Measurements from ENCODE around the gene MRPL20.
"Not testable (repeated sequence)": the region's sequence is repeated elsewhere in the genome, so short reads cannot be mapped to it uniquely, and the experiment has no call there.

Gene MRPL20

GRCh38 chr1:1425753-1426495 is 18.8 kb upstream of the MRPL20 start:
- DNase-seq: no peak

DNA sequence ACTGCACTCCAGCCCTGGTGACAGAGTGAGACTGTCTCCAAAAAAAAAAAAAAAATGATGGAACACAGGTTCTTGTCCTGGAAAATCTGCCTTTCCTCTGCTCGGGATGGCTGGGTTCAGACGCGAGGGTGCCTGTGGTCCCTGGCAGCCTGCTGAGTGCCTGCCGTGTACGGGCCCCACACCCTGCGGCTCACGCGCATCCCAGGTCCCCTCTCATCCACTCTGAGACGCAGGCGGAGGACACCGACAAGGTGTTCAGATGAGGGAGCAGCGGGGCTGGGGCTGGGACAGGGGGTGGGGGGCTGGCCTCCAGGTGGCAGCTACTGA is 18.3 kb upstream of the MRPL20 start:
- DNase-seq: no peak

GRCh38 chr1:1424707-1425106 is 17.6 kb upstream of the MRPL20 start:
- no peak for DNase-seq

DNA sequence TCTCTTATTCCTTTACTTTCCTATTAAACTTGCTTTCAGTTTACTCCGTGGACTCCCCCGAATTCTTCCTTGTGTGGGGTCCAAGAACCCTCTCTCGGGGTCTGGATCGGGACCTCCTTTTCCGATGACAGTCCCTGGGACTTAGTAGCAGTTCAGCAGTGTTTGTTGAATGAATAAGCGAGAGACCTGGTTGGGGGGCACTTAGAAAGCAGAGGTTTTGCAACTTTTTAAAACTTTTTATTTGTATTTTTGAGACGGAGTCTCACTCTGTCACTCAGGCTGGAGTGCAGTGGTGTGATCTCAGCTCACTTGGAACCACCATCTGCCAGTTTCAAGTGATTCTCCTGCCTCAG is 16.1 kb upstream of the MRPL20 start:
- no peak for DNase-seq

GRCh38 chr1:1422465-1423244 is 15.6 kb upstream of the MRPL20 start:
- no peak for DNase-seq

- DNase-seq: no peak
Measured at GRCh38 chr1:1421907-1422464, 14.9 kb upstream of the MRPL20 start.

GRCh38 chr1:1421147-1421906 is 14.2 kb upstream of the MRPL20 start, which contains the start of gene ANKRD65:
Gene ANKRD65, minus strand, starts transcription at chr1:1421276. Its CDS starts 271 bp downstream, at chr1:1421005.
- DNase-seq: no peak

DNA sequence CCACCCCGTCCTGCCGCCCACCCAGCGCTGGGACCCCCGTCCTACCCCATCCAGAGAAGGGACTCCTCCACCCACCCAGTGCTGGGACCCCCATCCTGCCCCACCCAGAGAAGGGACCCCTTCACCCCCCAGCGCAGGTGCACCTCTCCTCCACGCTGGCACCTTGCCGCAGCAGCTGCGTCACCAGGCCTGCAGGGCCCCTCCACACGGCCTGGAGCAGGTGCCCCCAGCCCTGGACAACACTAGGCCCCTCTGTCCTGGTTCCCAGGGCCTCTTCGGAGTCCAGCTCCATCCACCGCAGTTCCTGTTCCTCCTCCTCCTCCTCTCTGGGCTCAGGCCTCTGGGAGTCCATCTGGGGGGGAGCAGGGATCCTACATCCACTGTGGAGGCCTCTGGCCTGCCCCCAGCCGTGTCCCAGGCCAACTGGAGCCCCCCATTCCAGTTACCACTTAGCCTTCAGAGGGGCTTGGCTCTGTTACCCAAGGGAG is 13.6 kb upstream of the MRPL20 start:
- DNase-seq: no peak

- DNase-seq: no peak
Measured at GRCh38 chr1:1419813-1420653, 12.9 kb upstream of the MRPL20 start.

DNA sequence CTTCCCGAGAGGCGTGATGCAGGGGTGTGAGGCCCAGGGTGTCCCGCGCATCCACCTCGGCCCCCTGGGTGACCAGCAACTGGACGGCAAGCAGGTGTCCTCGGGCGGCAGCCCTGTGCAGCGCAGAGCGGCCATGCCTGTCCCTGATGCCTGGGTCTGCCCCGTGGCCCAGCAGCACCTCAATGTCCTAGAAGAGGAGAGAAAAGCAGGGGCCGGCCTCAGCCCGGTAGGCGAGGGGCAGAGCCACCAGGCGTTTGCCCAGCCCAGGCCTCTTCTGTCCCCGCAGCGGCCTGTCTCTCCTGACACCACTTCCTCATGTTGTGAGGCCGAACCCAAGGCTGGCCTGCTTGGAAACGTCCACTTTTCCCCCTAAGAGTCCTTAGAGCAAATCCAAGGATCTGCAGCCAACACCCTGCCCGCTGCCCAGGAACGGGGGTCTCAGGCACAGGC is 12.3 kb upstream of the MRPL20 start:
- DNase-seq: no peak

- DNase-seq: no peak
Measured at GRCh38 chr1:1418464-1419362, 11.6 kb upstream of the MRPL20 start.

GRCh38 chr1:1417825-1418463 is 10.9 kb upstream of the MRPL20 start:
- DNase-seq: not testable (repeated sequence)

- not testable (repeated sequence) for DNase-seq
Measured at GRCh38 chr1:1417396-1417795, 10.3 kb upstream of the MRPL20 start.

- no peak for DNase-seq
Measured at GRCh38 chr1:1415751-1416150, 8.7 kb upstream of the MRPL20 start.

GRCh38 chr1:1412311-1412902 is 5.3 kb upstream of the MRPL20 start:
- not testable (repeated sequence) for DNase-seq

- DNase-seq: no peak
Measured at GRCh38 chr1:1411626-1412025, 4.5 kb upstream of the MRPL20 start.

GRCh38 chr1:1410238-1410637 is 3.1 kb upstream of the MRPL20 start:
- not testable (repeated sequence) for DNase-seq

GRCh38 chr1:1407636-1408318 is 684 bp upstream of the MRPL20 start:
- peak; percentile 14 for DNase-seq

- no peak for DNase-seq
Measured at GRCh38 chr1:1406101-1406820, 832 bp downstream of the MRPL20 start.
